B cell (primary cell): ENCODE data around the gene ITSN1.

Experiments used
- EZH2 ChIP-seq: IDR thresholded peaks from 2 replicates; pipeline ENCODE4 v1.6.1; 2012; ENCODE audit warnings: borderline replicate concordance, low read depth, mild to moderate bottlenecking, moderate library complexity, low read length; ENCODE audit not compliant: insufficient read depth, poor library complexity, severe bottlenecking
- TF ChIP-seq, protein P1 (sequence below): fragments of 200-600 bp; IDR thresholded peaks from one replicate; pipeline ENCODE4 v1.8.0; 2022; ENCODE audit warnings: antibody characterized with exemption, mild to moderate bottlenecking

DNA sequence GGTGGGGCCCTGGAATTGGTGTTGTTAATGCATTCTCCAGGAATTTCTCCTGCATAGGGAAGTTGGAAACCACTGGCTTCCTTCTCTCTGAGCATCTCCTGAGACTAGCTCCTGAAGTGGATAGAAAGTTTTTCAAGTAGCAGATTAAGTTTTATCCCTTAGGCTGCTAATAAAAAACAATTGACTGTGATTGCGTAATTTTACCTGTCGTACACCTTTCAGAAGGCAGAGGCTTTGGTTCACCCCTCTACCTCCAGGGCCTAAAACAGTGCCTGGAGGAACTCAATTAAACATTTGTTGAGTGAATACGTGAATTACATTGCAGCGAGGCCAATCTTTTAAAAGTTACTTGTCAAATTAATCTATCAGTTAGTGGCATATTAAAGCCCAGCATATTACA is 3.4 kb downstream of the ITSN1 start:
- TF ChIP-seq, protein P1, sequence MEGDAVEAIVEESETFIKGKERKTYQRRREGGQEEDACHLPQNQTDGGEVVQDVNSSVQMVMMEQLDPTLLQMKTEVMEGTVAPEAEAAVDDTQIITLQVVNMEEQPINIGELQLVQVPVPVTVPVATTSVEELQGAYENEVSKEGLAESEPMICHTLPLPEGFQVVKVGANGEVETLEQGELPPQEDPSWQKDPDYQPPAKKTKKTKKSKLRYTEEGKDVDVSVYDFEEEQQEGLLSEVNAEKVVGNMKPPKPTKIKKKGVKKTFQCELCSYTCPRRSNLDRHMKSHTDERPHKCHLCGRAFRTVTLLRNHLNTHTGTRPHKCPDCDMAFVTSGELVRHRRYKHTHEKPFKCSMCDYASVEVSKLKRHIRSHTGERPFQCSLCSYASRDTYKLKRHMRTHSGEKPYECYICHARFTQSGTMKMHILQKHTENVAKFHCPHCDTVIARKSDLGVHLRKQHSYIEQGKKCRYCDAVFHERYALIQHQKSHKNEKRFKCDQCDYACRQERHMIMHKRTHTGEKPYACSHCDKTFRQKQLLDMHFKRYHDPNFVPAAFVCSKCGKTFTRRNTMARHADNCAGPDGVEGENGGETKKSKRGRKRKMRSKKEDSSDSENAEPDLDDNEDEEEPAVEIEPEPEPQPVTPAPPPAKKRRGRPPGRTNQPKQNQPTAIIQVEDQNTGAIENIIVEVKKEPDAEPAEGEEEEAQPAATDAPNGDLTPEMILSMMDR: no peak
- no peak for TF ChIP-seq EZH2
